AG04449 (cell line): ENCODE results near the gene OTUB2.

Source experiments
- CTCF ChIA-PET: fragments of 350-600 bp; formaldehyde crosslinking; extraction: SDS; loops from one replicate; lab custom pipeline; 2021; ENCODE audit warnings: antibody characterized with exemption; lab: Yijun Ruan, JAX
- POLR2A ChIA-PET: fragments of 400-600, 350-600 bp; formaldehyde crosslinking; extraction: SDS; loops from one replicate; lab custom pipeline; 2020; ENCODE audit warnings: antibody characterized with exemption, inconsistent platforms; lab: Yijun Ruan, JAX
- DNase-seq: peaks from one replicate; pipeline ENCODE4 v3.0.0-alpha.2; 2010; ENCODE audit warnings: low read depth, low spot score
- H3K4me3 ChIP-seq: 2 replicates; pipeline ENCODE4 v1.5.1; 2011; ENCODE audit warnings: low read depth, mild to moderate bottlenecking, control low read depth, low read length
- TF ChIP-seq, protein P1 (sequence below): IDR thresholded peaks from one replicate; pipeline ENCODE4 v1.5.1; 2011; ENCODE audit warnings: mild to moderate bottlenecking, moderate library complexity, low read length, control low read depth, inconsistent platforms; ENCODE audit not compliant: insufficient read depth; ENCODE audit errors: missing control alignments

The OTUB2 gene

DNA sequence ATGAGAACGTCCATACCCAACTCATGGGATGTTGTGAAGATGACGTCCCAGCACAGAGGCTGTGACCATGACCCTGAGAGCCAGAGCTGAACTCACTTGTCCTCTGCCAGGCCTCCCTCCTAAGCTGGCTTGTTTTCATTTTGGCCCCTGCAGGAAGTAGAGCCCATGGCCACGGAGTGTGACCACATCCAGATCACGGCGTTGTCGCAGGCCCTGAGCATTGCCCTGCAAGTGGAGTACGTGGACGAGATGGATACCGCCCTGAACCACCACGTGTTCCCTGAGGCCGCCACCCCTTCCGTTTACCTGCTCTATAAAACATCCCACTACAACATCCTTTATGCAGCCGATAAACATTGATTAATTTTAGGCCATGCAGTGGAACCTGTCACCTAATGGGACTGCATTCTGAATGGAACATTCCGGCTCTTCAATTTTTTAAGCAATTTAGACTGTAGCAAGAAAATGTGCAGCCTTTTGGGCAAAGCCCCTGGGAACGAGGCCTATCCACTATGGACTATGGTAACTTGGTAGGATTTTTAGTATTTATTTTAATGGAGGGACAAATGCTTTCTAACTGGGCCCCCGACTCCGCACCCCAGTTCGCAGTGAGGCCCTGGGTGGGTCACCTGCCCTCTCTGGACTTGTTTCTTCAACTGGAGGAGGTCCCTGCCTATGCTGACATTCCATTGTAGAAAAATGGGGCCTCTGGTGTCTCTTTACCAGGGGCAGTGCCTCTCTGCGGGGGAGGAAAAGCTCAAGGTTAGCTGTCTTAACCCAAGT is 19.6 kb downstream of the OTUB2 start:
- TF ChIP-seq, protein P1, sequence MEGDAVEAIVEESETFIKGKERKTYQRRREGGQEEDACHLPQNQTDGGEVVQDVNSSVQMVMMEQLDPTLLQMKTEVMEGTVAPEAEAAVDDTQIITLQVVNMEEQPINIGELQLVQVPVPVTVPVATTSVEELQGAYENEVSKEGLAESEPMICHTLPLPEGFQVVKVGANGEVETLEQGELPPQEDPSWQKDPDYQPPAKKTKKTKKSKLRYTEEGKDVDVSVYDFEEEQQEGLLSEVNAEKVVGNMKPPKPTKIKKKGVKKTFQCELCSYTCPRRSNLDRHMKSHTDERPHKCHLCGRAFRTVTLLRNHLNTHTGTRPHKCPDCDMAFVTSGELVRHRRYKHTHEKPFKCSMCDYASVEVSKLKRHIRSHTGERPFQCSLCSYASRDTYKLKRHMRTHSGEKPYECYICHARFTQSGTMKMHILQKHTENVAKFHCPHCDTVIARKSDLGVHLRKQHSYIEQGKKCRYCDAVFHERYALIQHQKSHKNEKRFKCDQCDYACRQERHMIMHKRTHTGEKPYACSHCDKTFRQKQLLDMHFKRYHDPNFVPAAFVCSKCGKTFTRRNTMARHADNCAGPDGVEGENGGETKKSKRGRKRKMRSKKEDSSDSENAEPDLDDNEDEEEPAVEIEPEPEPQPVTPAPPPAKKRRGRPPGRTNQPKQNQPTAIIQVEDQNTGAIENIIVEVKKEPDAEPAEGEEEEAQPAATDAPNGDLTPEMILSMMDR = no peak
- ChIA-PET POLR2A (no interaction called here), CTCF (interaction anchor here (1.3 to 11.3 kb wide), 3 partner anchors 10 to 93 kb away, joined by 7 to 143 read pairs (median 139); no protein-coding TSS in a partner anchor)
- no peak overlapping the region for H3K4me3 ChIP-seq
- no peak for DNase-seq

DNA sequence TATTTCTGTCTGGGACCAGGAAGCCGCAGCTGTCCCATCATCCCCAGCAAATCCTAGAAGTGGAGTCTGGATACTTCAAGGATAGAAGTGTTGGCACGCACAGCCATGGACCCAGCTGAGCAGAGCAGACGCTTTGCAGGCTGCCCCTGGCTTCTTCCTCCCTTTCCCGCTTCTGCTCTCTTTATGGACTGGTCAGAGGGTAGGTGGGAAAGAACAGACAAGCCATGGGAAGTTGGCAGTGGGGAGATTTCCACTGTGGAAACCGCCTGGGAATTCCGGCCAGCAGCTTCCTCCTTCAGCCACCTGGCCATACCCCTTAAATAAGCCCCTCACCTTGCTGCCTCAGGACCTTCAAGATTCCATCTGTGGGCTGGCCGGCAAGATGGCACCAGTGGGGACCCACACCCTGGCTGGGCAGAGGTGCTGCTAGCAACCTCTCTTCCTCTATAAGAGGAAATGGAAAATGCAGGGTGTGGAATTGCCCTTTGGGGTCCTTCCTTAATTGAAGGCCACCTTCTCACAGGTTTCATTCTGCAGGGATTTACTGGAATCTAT is 20.6 kb downstream of the OTUB2 start:
- TF ChIP-seq, protein P1 = no peak
- POLR2A ChIA-PET = no interaction called here
- CTCF ChIA-PET = interaction anchor here (3.2 to 11.3 kb wide), 4 partner anchors 11 to 92 kb away, joined by 16 to 143 read pairs (median 82); no protein-coding TSS in a partner anchor
- no peak for DNase-seq
- no peak overlapping the region for H3K4me3 ChIP-seq

DNA sequence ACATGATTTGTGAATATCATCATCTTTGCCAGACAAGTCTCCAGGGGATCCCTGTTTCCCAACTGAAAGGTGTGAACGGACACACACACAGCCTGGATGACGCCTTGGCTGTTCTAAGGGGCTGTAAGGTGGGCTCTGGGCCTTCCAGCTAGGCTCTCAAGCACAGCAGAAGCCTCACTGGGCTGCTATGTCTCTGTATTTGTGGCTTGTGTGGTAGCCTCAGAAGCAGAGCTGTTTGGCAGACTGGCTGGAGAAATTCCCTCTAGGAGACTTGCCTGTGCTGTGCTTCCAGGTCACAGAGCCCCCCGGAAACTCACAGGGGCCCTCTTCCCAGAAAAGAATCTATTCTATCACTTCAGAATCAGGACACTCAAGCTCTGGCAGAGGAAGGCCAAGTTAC is 21.4 kb downstream of the OTUB2 start:
- H3K4me3 ChIP-seq = no peak overlapping the region
- TF ChIP-seq, protein P1 = no peak
- no peak for DNase-seq
- ChIA-PET CTCF (interaction anchor here (2.4 to 11.3 kb wide), 5 partner anchors 10 to 133 kb away, joined by 8 to 143 read pairs (median 25); no protein-coding TSS in a partner anchor), POLR2A (no interaction called here)

DNA sequence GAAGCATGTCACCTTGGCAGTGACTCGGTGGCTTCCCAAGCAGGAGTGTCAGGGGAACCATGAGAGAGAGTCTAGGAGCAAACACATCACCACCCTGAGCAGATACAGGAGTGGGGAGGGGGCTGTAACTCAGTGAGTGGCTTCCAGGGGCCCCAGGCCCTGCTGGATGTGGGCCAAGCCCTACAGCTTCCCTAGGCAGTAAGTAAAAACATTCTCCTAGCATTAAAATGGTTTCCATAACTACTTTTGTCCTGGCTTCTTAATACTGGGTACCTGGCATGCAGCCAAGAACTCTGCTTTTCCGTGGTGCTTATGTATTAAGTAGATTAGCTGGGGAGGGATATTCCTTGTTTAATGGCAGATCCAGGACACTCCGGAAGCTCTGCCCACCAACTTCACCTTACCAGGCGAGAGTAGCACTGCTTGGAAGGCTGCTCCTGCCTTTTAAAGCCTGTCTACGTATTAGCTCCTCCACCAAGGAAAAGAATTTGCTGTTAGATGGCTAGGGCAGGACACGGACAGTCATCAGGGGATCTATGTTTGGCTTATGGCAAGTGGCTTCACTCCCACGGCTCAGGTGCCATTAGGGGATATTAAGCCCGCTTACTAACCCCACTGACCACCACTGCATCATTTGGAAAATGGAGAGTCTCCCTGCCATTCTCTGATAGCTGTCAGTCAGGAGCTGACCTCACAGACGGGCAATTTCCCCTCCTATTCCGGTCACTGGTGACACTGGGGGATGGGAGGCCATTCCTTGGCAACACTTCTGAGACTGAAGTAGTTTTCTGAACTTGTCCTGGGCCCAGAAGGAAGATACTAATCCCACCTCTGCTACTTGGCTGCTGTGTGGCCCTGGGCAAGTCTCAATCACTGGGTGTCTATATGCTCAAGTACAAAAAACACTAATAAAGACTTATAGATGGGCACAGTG is 22.8 kb downstream of the OTUB2 start:
- TF ChIP-seq, protein P1 = no peak
- ChIA-PET CTCF (interaction anchor here (1.4 to 11.3 kb wide), 6 partner anchors 9 to 132 kb away, joined by 3 to 143 read pairs (median 20); no protein-coding TSS in a partner anchor), POLR2A (no interaction called here)
- no peak for DNase-seq
- no peak overlapping the region for H3K4me3 ChIP-seq

DNA sequence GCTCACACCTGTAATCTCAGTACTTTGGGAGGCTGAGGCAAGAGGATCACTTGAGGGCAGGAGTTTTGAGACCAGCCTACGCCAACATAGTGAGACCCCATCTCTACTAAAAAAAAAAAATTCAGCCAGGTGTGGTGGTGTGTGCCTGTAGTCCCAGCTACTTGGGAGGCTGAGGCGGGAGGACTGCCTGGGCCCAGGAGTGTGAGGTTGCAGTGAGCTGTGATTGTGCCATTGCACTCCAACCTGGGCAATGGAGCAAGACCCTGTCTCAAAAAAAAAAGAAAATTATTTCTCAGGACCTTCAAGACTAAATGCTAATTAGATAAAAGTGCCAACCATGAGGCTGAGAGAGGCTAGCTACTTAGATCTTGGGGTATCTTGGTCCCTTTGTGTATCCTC is 23.5 kb downstream of the OTUB2 start:
- ChIA-PET POLR2A (interaction anchor here (0.7 kb wide), 1 partner anchor 551 kb away, joined by 3 read pairs; no protein-coding TSS in a partner anchor), CTCF (interaction anchor here (0.9 to 11.3 kb wide), 8 partner anchors 8 to 131 kb away, joined by 3 to 143 read pairs (median 12); no protein-coding TSS in a partner anchor)
- no peak overlapping the region for H3K4me3 ChIP-seq
- TF ChIP-seq, protein P1 = no peak
- no peak for DNase-seq
